A549 treated with CpdA at 1 μM for 4 hours (cell line): ENCODE measurements around the gene IL37. TPM values are rescaled to one million over a fixed set of nuclear protein-coding genes. Genes with fewer than 3 reads are reported as not detected.

Source experiments
- total RNA-seq: library from RNA; stranded (reverse); fragments of 200-300 nt; extraction: Qiagen RNA extraction; gene quantifications from 5 replicates; pipeline ENCODE4 v1.2.3, GENCODE V29; 2022; ENCODE audit warnings: low read depth

IL37 gene
- not detected in 5 replicates for total RNA-seq

DNA sequence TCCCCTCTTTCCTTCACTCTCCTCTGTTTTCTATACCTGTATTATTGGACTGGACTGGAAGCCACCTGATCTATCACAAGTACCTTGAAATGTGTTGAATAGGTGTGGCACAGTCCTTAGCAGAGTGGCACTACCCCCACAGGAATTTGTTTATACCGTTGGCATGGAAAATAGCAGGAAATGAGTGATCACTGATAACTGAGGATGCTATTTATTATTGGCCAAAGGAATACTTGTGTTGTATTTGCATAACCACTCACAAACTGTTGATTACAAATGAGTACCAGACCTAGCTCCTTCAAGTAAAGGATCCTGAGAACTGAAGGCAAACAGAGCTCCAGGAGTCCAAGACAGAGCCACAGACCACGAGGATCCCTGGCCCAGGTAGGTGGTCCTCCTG, at the start of gene IL37:
Gene IL37 (plus strand): TSS at position 301 of the 400 bp plus-strand sequence. CDS start 1,848 bp downstream, outside the sequence.

Other genes with a start within 250 kb of the IL37 start
- gene NT5DC4, start 190.1 kb upstream of the IL37 start, total RNA-seq, result 0.49 TPM in 1 of 5 replicates, not detected in the others
- gene CKAP2L, start 146.6 kb upstream of the IL37 start, total RNA-seq, result 11.5 to 19.6 TPM (median 13.8 TPM) in 5 replicates
- gene IL1A, start 126.7 kb upstream of the IL37 start, total RNA-seq, result 0.12 to 0.16 TPM (median 0.14 TPM) in 4 of 5 replicates, not detected in the other
- gene IL1B, start 74.4 kb upstream of the IL37 start, total RNA-seq, result 0.09 to 0.40 TPM (median 0.24 TPM) in 5 replicates
- 0.10 TPM in 1 of 5 replicates, not detected in the others for gene IL36G, start 66.8 kb downstream of the IL37 start, total RNA-seq
- not detected in 5 replicates for gene IL36A, start 94.3 kb downstream of the IL37 start, total RNA-seq
- gene IL36B, start 141.7 kb downstream of the IL37 start, total RNA-seq, result 0.11 to 0.13 TPM in 2 of 5 replicates, not detected in the others
- 0.03 to 0.07 TPM (median 0.06 TPM) in 4 of 5 replicates, not detected in the other for gene IL36RN, start 148.0 kb downstream of the IL37 start, total RNA-seq
- not detected in 5 replicates for gene IL1F10, start 156.8 kb downstream of the IL37 start, total RNA-seq
- gene IL1RN, start 216.4 kb downstream of the IL37 start, total RNA-seq, result 0.26 to 0.59 TPM (median 0.42 TPM) in 5 replicates